Smooth muscle cell (in vitro differentiated cells): ENCODE measurements around the gene TTC7B. TPM values are rescaled to one million over a fixed set of nuclear protein-coding genes. Genes with fewer than 3 reads are reported as not detected.

Experiments
- DNase-seq: peaks from one replicate; lab custom pipeline; 2025; ENCODE audit not compliant: unreplicated experiment; lab: John Stamatoyannopoulos, UW
- H2AFZ ChIP-seq: fragments of 200-600 bp; sonication (generic); 2 replicates; pipeline ENCODE4 v1.6.0; 2016; ENCODE audit warnings: antibody characterized with exemption, low read depth, mild to moderate bottlenecking
- H3F3A ChIP-seq: fragments of 200-600 bp; sonication (generic); 2 replicates; pipeline ENCODE4 v1.6.0; 2017; ENCODE audit warnings: antibody characterized with exemption, low read depth
- H3K27ac ChIP-seq: fragments of 200-600 bp; sonication (generic); 2 replicates; pipeline ENCODE4 v1.5.1; 2016; ENCODE audit warnings: low read depth, mild to moderate bottlenecking
- H3K27me3 ChIP-seq: fragments of 200-600 bp; sonication (generic); 2 replicates; pipeline ENCODE4 v1.6.1; 2016; ENCODE audit warnings: low read depth, mild to moderate bottlenecking
- H3K36me3 ChIP-seq: fragments of 200-600 bp; sonication (generic); 2 replicates; pipeline ENCODE4 v1.5.1; 2016; ENCODE audit warnings: low read depth
- H3K4me1 ChIP-seq: fragments of 200-600 bp; sonication (generic); 2 replicates; pipeline ENCODE4 v1.5.1; 2016; ENCODE audit warnings: low read depth
- H3K4me2 ChIP-seq: fragments of 200-600 bp; sonication (generic); 2 replicates; pipeline ENCODE4 v1.6.0; 2016; ENCODE audit warnings: mild to moderate bottlenecking
- H3K4me3 ChIP-seq: fragments of 200-600 bp; sonication (generic); 2 replicates; pipeline ENCODE4 v1.5.1; 2016; ENCODE audit warnings: mild to moderate bottlenecking
- H3K79me2 ChIP-seq: fragments of 200-600 bp; sonication (generic); 2 replicates; pipeline ENCODE4 v1.6.0; 2016; ENCODE audit warnings: low read depth, mild to moderate bottlenecking
- H3K9ac ChIP-seq: fragments of 200-600 bp; sonication (generic); 2 replicates; pipeline ENCODE4 v1.6.0; 2016; ENCODE audit warnings: low read depth
- H3K9me3 ChIP-seq: fragments of 200-600 bp; sonication (generic); replicated peaks from 2 replicates; pipeline ENCODE4 v1.5.1; 2016; ENCODE audit warnings: low read depth
- H4K20me1 ChIP-seq: fragments of 200-600 bp; sonication (generic); 2 replicates; pipeline ENCODE4 v1.6.0; 2016; ENCODE audit warnings: low read depth
- CTCF ChIP-seq: fragments of 200-600 bp; sonication (generic); IDR thresholded peaks from 2 replicates; pipeline ENCODE4 v1.5.1; 2017; ENCODE audit warnings: borderline replicate concordance, mild to moderate bottlenecking, antibody characterized with exemption; ENCODE audit not compliant: insufficient read depth, poor library complexity, severe bottlenecking
- WGBS: methylation state at CpG from one replicate; pipeline ENCODE4 v1.1.7; 2016; ENCODE audit warnings: low lambda C conversion rate; 5-methylcytosine and 5-hydroxymethylcytosine counted together
- polyA plus RNA-seq: library from polyadenylated mRNA; unstranded; fragments of >200 nt; fragmentation: Nextera tagmentation; extraction: Ambion mirVana; gene quantifications from 2 replicates; pipeline ENCODE4 v1.2.1, GENCODE V29; 2016
- total RNA-seq: library from RNA; depleted of rRNA; stranded (reverse); fragments of >200 nt; gene quantifications from 2 replicates; pipeline ENCODE4 v1.2.3, GENCODE V29; 2014

TTC7B gene
- total and polyA plus RNA-seq, 2 experiments from 2014 or later: 22.1 to 54.1 TPM

GRCh38 chr14:90576581-90576980, 239.6 kb downstream of the TTC7B start:
- Histone ChIP-seq H3K4me3 (no peak overlapping the region), H4K20me1 (peaks cover 3% of the 10 kb centered on the region), H3K27me3 (no peaks in the 10 kb centered on the region), H3K79me2 (no peaks in the 10 kb centered on the region), H3K9me3 (no peaks in the 10 kb centered on the region), H3K27ac (peak overlapping the region; percentile 84), H3K4me2 (peak overlapping the region; percentile 60), H3F3A (peaks cover 7% of the 10 kb centered on the region), H3K36me3 (no peaks in the 10 kb centered on the region), H2AFZ (no peak overlapping the region), H3K4me1 (no peaks in the 10 kb centered on the region), H3K9ac (no peak overlapping the region)
- WGBS: 28% methylated on average over 2 of the region's 2 CpGs
- no peak for DNase-seq
- no peak for TF ChIP-seq CTCF

- Histone ChIP-seq H4K20me1 (peaks cover 3% of the 10 kb centered on the region), H3K9me3 (no peaks in the 10 kb centered on the region), H2AFZ (no peak overlapping the region), H3K36me3 (no peaks in the 10 kb centered on the region), H3K27ac (no peak overlapping the region), H3K27me3 (no peaks in the 10 kb centered on the region), H3F3A (peaks cover 7% of the 10 kb centered on the region), H3K9ac (no peak overlapping the region), H3K79me2 (no peaks in the 10 kb centered on the region), H3K4me1 (no peaks in the 10 kb centered on the region), H3K4me2 (no peak overlapping the region), H3K4me3 (no peak overlapping the region)
- DNase-seq: no peak
- WGBS: 95% methylated on average over 7 of the region's 7 CpGs
- no peak for TF ChIP-seq CTCF
Measured at GRCh38 chr14:90575781-90576180, 240.4 kb downstream of the TTC7B start.

GRCh38 chr14:90575336-90575735, 240.9 kb downstream of the TTC7B start:
- Histone ChIP-seq H4K20me1 (peaks cover 3% of the 10 kb centered on the region), H3F3A (peaks cover 7% of the 10 kb centered on the region), H3K4me3 (no peak overlapping the region), H3K4me2 (no peak overlapping the region), H3K4me1 (no peaks in the 10 kb centered on the region), H3K9ac (no peak overlapping the region), H3K27me3 (no peaks in the 10 kb centered on the region), H3K9me3 (no peaks in the 10 kb centered on the region), H2AFZ (no peak overlapping the region), H3K27ac (no peak overlapping the region), H3K79me2 (no peaks in the 10 kb centered on the region), H3K36me3 (no peaks in the 10 kb centered on the region)
- no peak for DNase-seq
- TF ChIP-seq CTCF: no peak
- WGBS: 94% methylated on average over 5 of the region's 5 CpGs
